Measurements from ENCODE around the gene CHIC2.
A peak's percentile ranks its signal among the peaks of the same experiment; 100 is the strongest.

The CHIC2 gene

DNA sequence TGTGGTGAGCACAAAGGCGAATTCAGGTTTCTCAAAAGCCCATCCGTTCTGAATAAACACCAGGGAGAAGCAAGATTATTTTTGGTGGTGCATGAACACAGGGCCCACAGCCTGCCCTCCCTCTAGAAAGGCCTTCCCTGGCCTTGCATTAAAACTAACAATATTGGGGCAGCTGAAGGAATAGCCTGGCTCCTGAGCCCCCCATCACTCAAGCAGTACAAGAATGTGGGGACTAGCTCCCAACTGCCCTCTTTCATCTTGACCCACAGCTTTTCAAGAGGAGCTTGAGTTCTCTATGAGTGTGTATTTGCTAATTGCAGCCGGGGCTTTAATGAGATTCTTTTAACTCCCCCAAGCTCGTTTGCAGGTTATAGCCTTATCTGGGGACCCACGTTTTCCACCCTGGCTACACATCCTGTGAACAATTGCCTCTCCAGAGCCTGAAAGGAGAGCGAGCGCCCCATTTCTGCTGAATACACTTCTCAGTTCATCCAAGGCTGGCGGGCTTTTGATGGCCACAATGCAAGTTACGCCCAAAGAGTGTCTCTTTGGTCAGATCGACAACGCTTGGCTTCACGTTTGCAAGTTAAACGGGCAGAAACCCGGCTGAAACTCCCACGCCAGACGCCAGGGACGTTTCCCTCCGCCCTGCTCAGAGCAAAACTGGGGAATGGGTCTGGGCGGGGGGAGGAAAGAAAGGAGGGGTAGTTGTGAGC lies 30.9 kb upstream of the CHIC2 start:
- in situ Hi-C loops (cut with HindIII; ENCODE audit: low pct_ligation_motif_present, low pct_unique_long_range_greater_than_20kb, low sequenced_read_pairs) = no loop called here
- no peak for DNase-seq

GRCh38 chr4:54094451-54094850 lies 30.0 kb upstream of the CHIC2 start:
- in situ Hi-C loops (cut with HindIII; ENCODE audit: low pct_ligation_motif_present, low pct_unique_long_range_greater_than_20kb, low sequenced_read_pairs) = no loop called here
- no peak for DNase-seq

GRCh38 chr4:54093324-54094240 lies 29.2 kb upstream of the CHIC2 start:
- in situ Hi-C loops (cut with HindIII; ENCODE audit: low pct_ligation_motif_present, low pct_unique_long_range_greater_than_20kb, low sequenced_read_pairs) = no loop called here

GRCh38 chr4:54092405-54093323 lies 28.3 kb upstream of the CHIC2 start:
- in situ Hi-C loops (cut with HindIII; ENCODE audit: low pct_ligation_motif_present, low pct_unique_long_range_greater_than_20kb, low sequenced_read_pairs) = no loop called here
- no peak for DNase-seq

More at GRCh38 chr4:54093324-54094240, 29.2 kb upstream of the CHIC2 start:
- DNase-seq = no peak

DNA sequence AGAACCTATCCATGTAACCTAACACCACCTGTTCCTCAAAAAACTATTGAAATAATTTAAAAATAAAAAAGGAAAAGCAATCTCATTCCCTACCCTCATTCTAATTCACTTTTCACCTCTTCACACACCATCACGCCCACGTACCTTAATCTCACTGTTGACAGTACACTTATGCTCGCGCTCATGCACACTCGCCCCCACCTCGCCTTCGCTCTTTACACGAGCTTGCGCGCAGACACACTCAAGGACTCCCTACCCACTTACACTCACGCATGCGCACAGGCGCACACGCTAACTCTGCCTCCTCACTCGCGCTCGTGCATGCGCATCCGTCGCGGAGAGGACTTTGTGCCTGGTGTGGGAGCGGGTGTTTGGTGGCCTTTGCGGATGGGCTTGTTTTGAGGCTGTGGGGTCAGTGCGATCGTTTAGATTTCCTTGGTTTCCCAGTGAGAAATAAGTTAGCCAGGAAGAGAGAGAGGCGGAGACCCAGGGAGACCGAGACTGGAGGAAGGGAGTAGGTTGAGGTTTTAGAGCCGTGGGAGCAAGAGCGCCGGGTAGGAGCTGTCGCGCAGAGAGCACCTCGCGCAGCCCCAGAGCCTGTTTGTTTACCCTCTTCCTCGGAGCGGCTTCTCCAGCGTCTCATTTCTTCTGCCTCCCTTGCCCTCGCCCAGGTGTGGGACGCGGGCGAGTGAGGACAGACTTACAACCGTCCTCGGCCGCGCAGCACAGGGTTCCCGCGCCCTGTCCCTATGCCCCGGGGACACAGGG lies 27.4 kb upstream of the CHIC2 start:
- in situ Hi-C loops (cut with HindIII; ENCODE audit: low pct_ligation_motif_present, low pct_unique_long_range_greater_than_20kb, low sequenced_read_pairs) = no loop called here
- peak; percentile 52 for DNase-seq

GRCh38 chr4:54090804-54091623 lies 26.6 kb upstream of the CHIC2 start:
- peak; percentile 41 for DNase-seq
- in situ Hi-C loops (cut with HindIII; ENCODE audit: low pct_ligation_motif_present, low pct_unique_long_range_greater_than_20kb, low sequenced_read_pairs) = no loop called here

- in situ Hi-C loops (cut with HindIII; ENCODE audit: low pct_ligation_motif_present, low pct_unique_long_range_greater_than_20kb, low sequenced_read_pairs) = no loop called here
- no peak for DNase-seq
These were observed 26.0 kb upstream of the CHIC2 start for GRCh38 chr4:54090404-54090803.

- in situ Hi-C loops (cut with HindIII; ENCODE audit: low pct_ligation_motif_present, low pct_unique_long_range_greater_than_20kb, low sequenced_read_pairs) = no loop called here
- no peak for DNase-seq
These were observed 25.5 kb upstream of the CHIC2 start for GRCh38 chr4:54089875-54090274.

- peak; percentile 78 for DNase-seq
- in situ Hi-C loops (cut with HindIII; ENCODE audit: low pct_ligation_motif_present, low pct_unique_long_range_greater_than_20kb, low sequenced_read_pairs) = no loop called here
These were observed 20.9 kb upstream of the CHIC2 start for GRCh38 chr4:54085284-54085683.

GRCh38 chr4:54082168-54082567 lies 17.8 kb upstream of the CHIC2 start:
- in situ Hi-C loops (cut with HindIII; ENCODE audit: low pct_ligation_motif_present, low pct_unique_long_range_greater_than_20kb, low sequenced_read_pairs) = no loop called here
- DNase-seq = peak; percentile 92

- DNase-seq = peak; percentile 24
- in situ Hi-C loops (cut with HindIII; ENCODE audit: low pct_ligation_motif_present, low pct_unique_long_range_greater_than_20kb, low sequenced_read_pairs) = no loop called here
These were observed 13.4 kb upstream of the CHIC2 start for GRCh38 chr4:54077812-54078211.

- in situ Hi-C loops (cut with HindIII; ENCODE audit: low pct_ligation_motif_present, low pct_unique_long_range_greater_than_20kb, low sequenced_read_pairs) = no loop called here
- peak; percentile 48 for DNase-seq
These were observed 12.3 kb upstream of the CHIC2 start for GRCh38 chr4:54076673-54077072.

DNA sequence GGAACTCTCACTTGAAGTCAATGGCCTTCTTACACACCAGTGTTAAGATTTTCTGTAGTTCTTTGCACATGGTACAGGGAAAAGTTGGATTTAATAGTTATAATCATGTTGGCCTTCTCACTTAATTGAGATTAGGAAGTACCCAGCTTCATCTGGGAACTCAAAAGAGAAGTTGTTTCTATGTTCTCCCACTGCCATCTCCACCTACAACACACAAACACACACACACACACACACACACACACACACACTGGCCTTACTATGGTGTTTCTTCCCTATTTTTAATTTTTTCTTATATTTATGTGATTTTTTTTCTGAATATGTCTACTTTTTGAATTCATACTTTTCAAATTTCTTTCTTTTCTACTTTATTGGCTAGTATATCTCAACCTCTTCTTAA lies 10.0 kb upstream of the CHIC2 start:
- no peak for DNase-seq
- in situ Hi-C loops (cut with HindIII; ENCODE audit: low pct_ligation_motif_present, low pct_unique_long_range_greater_than_20kb, low sequenced_read_pairs) = no loop called here

DNA sequence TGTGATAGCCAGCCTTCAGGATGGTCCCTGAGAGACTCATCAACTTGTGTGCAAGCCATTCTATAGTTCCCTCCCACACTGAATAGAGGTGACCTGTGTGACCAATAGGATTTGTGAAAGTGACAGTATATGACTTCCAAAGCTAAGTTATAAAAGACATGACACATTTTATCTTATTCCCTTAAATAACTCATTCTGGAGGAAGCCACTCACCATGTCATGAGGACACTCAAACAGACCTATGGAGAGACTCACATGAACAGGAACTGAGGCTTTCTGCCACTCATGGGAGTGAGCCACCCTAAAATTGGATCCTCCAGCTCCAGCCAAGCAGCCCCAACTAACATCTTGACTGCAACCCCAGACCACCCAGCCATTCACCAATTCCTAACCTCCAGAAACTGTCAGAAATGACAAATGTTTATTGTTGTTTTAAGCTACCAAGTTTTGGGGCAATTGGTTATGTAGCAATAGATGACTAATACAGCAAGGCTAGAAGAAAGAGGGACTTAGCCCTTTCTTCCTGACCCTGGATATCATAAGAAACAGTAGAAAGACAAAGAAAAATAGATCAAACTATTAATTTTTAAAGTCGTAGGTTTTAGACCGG lies 9.0 kb upstream of the CHIC2 start:
- no peak for DNase-seq
- in situ Hi-C loops (cut with HindIII; ENCODE audit: low pct_ligation_motif_present, low pct_unique_long_range_greater_than_20kb, low sequenced_read_pairs) = no loop called here

DNA sequence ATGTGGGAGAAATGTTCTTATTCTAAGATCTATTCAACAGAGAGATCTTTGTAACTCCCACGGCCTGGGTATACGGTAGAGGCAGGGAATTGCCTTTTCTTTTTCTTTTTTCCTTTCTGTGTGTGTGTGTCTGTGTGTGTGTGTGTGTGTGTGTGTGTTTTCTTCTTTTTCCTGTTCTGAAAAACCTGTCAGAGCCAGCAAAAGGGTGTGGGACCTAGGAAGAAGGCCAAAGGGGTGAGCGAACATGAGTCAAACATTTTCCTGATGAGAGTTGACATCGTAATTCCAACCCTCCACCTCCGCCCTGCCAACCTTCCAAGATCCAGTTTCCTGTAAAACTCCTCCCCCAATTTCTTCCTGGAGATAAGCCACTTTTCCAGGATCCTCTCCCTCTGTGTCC lies 2.8 kb upstream of the CHIC2 start:
- peak; percentile 19 for DNase-seq
- in situ Hi-C loops (cut with HindIII; ENCODE audit: low pct_ligation_motif_present, low pct_unique_long_range_greater_than_20kb, low sequenced_read_pairs) = no loop called here

DNA sequence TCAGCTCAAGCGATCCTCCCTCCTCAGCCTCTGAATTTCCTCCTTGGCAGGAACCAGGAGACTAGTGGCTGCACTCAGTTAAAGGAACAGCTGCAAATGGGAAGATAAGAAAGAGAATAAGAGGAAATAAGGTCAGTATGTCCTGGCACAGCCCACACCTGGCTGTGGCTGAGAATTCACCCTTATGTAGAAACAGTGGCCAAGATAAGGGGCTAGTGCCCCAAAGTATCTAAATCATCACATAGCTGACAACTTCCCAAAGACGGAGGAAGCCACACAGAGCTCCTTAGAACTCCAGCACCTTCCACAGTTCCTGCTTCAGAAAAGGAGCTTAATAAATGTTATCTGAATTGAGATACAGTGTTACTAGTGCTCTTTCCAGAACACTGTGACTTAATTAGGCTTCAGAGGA lies 2.3 kb upstream of the CHIC2 start:
- in situ Hi-C loops (cut with HindIII; ENCODE audit: low pct_ligation_motif_present, low pct_unique_long_range_greater_than_20kb, low sequenced_read_pairs) = no loop called here
- no peak for DNase-seq

- in situ Hi-C loops (cut with HindIII; ENCODE audit: low pct_ligation_motif_present, low pct_unique_long_range_greater_than_20kb, low sequenced_read_pairs) = no loop called here
- no peak for DNase-seq
These were observed 1.6 kb upstream of the CHIC2 start for GRCh38 chr4:54066088-54066415.

All from ACHN (cell line).